HG02970 (cell line): ENCODE measurements around the gene SPOCD1.

Experiments
- ATAC-seq: cut with Tn5 transposase; IDR thresholded peaks from one replicate; pipeline ENCODE4 v1.9.1; 2021; ENCODE audit warnings: mild to moderate bottlenecking, moderate library complexity, moderate number of reproducible peaks; ENCODE audit not compliant: unreplicated experiment, low FRiP score

SPOCD1 gene

GRCh38 chr1:31802190-31803150 is 13.4 kb downstream of the SPOCD1 start:
- ATAC-seq = no peak

GRCh38 chr1:31801458-31801857 is 14.4 kb downstream of the SPOCD1 start:
- ATAC-seq = no peak

- ATAC-seq = no peak
Observed at GRCh38 chr1:31800674-31800967, 15.2 kb downstream of the SPOCD1 start.

GRCh38 chr1:31799895-31800673 is 15.7 kb downstream of the SPOCD1 start:
- no peak for ATAC-seq

- no peak for ATAC-seq
Observed at GRCh38 chr1:31799196-31799894, 16.5 kb downstream of the SPOCD1 start.

- no peak for ATAC-seq
Observed at GRCh38 chr1:31798433-31799195, 17.2 kb downstream of the SPOCD1 start.

GRCh38 chr1:31798086-31798432 is 17.8 kb downstream of the SPOCD1 start:
- ATAC-seq = no peak

- ATAC-seq = no peak
Observed at GRCh38 chr1:31797216-31797615, 18.6 kb downstream of the SPOCD1 start.

- no peak for ATAC-seq
Observed at GRCh38 chr1:31796707-31797106, 19.1 kb downstream of the SPOCD1 start.

GRCh38 chr1:31795801-31796621 is 19.8 kb downstream of the SPOCD1 start:
- no peak for ATAC-seq

GRCh38 chr1:31795096-31795675 is 20.6 kb downstream of the SPOCD1 start:
- ATAC-seq = no peak

- ATAC-seq = no peak
Observed at GRCh38 chr1:31793586-31794285, 22.1 kb downstream of the SPOCD1 start.

- no peak for ATAC-seq
Observed at GRCh38 chr1:31793086-31793485, 22.7 kb downstream of the SPOCD1 start.

GRCh38 chr1:31792541-31792940 is 23.3 kb downstream of the SPOCD1 start:
- ATAC-seq = no peak

- no peak for ATAC-seq
Observed at GRCh38 chr1:31792116-31792515, 23.7 kb downstream of the SPOCD1 start.

- ATAC-seq = no peak
Observed at GRCh38 chr1:31791131-31791858, 24.5 kb downstream of the SPOCD1 start.

GRCh38 chr1:31790641-31791091 is 25.2 kb downstream of the SPOCD1 start:
- no peak for ATAC-seq

GRCh38 chr1:31790140-31790539 is 25.7 kb downstream of the SPOCD1 start:
- no peak for ATAC-seq
